HuH-7.5 (cell line): ENCODE data around the gene NHERF1.

Experiments used
- DNase-seq: peaks from one replicate; pipeline ENCODE4 v3.0.0; 2011; ENCODE audit warnings: low spot score

NHERF1 gene

DNA sequence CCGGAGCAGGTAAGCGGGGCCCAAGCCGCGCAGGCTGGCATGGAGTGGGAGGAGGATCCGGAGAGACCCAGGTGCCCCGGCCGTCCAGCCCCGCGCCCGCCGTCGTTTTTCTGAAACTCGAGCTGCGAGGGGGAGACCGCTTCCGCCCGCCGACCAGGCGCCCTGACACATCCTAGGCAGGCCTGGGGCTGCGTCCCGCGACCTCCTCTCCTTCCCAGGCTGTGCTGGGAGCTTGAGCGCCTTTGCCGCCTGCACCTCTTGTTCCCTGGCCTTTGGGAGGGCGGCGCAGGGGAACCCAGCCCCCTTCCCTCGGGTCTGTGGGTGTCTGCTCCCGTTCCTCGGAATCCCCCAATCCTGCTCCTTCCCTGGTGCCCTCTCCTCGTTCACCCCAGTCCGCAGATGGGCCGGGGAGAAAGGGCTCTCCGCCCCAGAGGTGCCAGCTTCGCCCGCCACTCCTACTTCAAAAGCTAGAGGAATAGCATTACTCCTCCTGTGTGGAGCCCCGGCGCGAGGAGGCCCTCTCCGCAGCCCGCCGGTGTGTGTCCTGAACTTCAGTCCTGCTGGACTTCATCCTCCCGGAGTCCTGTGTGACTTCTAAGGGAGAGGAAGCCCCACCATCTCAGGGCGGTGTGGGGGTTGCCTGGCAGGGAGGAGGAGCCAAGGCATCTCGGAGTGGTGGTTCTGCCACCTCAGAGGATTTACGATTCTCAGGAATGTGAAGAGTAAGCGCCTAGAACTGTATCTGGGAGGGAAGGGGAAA is 1.0 kb downstream of the NHERF1 start:
- no peak for DNase-seq

DNA sequence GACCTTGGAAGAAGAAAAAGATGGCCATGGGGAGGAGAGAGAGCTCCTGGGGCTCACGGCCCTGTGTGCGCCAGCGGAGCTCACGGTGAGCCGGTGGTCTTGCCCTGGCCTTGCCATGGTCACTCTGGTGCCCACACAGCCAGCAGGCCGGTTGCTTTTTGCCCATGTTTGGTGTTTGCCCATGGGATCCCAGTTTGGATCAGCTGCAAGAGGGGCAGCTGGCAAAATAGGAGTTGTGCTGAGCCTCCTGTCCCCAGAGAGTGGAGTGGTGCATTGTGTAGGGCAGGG is 1.6 kb downstream of the NHERF1 start:
- DNase-seq = no peak

DNA sequence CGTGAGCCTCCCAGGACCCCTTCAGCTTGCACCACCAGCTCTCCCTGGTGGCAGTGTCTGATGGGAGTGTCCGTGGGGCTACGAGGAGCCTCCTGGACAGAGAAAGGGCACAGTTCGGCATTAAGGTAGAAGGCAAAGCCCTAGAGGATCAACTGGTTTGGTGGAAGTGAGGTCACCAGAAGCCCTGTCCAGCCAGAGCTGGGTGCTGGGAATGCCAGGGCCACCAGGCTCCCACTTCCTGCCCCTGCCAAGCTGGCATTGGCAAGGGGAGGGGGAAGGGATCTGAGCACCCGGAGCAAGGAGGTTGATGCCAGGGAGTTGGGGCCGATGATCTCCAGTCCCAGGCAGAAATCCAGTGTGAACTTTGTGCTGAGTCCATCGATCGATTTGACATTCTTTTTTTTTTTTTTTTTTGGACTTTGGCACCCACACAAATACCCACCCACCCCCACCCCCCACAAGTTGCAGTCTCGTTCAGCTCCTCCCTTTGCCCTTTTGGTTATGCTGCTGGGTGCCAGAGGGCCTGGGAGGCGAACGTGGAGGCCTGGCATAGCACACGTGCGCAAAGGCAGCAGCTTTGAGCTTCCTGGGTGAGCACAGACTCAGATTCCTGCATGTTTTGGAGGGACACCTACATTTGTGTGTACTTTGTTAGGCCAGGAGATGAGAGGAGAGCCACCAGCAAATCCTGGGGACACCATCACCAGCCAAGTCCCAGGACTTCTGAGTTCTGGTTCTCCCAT is 2.1 kb downstream of the NHERF1 start:
- peak; percentile 66 for DNase-seq

DNA sequence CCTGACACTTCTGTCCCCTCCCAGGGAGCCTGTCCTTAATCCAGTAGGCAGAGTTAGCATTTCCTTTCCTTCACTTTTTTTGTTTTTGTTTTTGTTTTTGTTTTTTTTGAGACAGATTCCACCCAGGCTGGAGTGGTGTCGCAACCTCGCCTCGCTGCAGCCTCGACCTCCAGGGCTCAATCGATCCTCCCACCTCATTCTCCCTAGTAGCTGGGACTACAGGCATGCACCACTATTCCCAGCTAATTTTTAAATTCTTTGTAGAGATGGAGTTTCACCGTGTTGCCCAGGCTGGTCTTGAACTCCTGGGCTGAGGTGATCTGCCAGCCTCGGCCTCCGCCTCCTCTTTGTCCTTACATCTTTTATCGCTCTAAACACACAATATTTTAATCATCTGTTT is 4.0 kb downstream of the NHERF1 start:
- DNase-seq = no peak

DNA sequence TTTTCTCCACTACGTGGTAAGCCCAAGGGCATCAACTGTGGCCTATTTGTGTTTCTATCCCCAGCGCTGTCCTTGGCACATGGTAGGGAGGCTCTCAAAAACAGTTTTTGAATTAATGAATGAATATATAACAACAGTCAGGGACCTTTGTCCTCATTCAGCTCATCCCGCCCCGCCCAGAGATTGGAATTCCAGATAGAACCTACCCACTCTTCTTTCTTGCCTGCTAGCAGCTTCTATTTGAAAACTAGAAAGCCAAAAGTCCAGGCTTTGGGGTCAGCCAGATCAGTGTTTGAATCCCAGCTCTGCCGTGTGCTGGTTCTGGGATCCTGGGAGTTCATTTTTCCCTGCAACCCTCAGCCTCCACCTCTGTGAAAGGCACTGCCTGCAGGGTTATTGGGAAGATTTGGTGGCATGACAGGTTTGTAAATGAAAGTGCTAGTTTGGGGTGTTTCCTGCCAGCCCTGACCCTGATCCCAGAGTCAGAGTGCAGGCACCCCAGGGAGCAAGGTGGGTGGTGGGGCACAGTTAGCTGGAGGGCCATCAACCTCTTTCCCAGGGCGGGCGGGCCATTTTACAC is 4.5 kb downstream of the NHERF1 start:
- DNase-seq = no peak

DNA sequence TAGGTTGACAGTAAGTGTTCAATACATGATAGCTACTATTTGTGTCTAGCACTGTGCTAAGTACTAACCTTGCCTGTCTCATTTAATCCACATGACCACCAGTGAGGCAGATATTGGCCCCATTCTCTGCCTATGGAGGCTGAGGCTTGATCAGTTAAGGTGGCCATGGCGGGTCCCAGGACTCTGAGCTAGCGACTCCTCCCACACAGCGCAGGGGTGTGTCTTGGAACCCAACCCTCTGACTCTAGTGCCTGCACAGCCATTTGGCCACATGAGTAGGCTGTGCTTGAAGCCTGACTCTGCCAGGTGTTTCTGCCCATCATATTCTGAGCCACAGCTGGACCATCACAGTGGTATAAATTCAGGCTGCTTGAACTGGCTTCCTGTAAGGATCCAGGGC is 6.4 kb downstream of the NHERF1 start:
- no peak for DNase-seq

DNA sequence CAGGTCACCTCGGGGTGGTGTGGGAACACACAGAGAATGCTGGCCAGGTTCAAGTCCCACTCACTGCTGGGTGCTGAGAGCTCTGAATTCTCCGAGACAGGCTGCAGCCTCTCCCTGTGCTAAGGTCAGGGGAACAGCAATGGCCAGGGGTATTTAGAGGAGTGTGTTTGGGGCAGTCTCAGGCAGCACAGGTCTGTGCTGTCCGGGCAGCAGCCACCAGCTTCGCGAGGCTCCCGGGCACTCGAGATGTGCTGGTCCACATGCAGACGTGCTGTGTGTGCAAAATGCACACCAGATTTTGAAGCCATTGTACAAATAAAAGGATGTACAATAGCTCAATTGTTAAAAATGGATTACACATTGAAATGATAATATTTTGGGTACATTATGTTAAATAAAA is 7.1 kb downstream of the NHERF1 start:
- DNase-seq = no peak

DNA sequence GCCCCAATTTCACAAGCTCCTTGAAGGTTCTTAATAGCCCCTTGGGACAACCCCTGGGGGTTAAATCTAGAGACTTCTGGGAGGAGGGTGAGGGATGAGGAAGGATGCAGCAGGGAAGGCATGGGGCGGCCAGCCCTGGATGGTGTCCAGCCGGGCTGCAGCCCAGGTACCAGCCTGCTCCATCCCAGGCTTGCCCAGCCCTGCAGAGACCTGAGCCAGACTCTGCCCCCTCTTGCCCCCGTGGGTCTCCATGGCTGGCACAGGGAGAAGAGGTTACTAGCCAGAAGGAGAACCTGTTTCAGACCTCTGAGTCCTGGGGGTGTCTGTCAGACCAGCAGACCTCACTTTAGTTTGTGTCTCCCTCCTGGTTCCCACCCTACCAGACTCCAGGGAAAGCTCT is 8.5 kb downstream of the NHERF1 start:
- DNase-seq = no peak

DNA sequence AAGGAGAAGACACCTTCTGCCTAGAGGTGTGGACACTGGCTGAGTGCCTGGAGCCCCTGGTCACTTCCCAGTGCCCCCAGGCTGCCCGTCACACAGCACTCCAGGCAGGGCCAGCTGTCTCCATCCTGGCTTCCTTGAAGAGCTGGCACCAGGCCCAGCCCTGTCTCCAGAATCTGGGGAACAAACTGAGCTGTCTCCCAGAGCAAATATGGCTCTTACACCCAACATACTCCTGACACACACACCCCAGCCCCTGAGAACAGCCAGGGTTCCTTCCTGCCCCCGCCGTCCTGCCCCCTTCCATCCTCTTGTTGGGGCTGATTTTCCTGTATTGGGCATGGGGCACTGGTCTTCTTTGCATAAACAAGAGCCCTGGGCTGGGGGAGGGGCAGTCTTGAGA is 9.1 kb downstream of the NHERF1 start:
- no peak for DNase-seq

DNA sequence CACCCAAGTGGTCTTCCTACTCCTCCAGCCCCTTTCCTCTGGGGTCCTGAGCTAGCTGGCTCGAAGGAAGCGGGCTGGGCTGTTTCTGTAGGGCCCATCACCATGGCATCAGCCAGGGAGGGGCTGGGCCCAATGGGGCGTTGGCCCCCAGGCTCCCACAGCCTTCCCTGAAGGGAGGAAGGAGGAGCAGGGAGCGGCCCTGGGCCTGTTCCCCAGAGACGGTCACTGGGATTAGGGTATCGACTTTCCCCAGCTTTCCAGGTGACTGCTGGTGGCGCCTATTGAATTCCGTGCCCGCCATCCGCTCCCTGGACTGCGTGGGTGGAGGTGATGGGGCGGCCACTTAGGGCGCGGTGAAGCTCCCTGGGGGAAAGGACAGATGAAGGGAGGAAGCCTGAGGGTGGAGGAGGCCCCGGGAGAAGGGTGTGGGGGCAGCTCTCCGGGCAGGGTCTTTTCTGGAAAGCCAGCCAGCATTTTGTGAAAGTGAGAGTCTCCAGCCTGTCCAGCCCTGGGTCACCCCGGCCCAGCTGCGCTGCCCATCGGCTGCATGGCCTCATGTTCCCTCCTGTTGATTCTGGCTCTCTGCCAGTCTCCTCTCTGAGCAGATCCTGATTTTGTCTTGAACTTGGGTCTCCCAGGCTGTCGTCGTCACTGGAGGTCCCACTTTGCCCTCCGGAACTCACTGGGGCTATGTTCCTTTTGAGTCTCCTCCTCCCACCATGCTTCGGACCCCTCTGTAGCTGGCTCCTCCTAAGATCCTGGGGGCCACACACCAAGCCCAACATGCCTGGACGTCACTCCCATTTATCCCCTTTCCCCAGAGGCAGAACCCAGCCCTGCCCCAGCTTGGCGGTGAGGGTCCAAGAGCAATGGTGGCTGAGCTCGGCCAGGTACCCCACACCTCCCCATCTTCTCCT is 9.8 kb downstream of the NHERF1 start:
- DNase-seq = no peak

DNA sequence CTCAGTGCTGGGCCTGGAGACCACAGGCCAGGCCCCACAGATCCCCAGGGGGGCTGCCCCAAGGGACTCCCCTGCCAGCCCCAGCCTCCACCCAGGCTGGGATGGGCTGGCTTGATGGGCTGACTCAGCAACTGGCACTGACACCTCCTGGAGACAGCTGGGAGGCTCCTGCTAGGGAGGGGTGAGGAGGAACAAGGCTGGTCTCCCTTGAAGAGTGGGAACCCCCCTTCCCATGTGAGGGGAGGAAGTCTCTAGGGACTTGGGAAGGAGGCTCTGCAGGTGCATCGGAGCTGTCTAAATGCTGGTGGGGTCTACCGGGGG is 10.4 kb downstream of the NHERF1 start:
- DNase-seq = no peak

DNA sequence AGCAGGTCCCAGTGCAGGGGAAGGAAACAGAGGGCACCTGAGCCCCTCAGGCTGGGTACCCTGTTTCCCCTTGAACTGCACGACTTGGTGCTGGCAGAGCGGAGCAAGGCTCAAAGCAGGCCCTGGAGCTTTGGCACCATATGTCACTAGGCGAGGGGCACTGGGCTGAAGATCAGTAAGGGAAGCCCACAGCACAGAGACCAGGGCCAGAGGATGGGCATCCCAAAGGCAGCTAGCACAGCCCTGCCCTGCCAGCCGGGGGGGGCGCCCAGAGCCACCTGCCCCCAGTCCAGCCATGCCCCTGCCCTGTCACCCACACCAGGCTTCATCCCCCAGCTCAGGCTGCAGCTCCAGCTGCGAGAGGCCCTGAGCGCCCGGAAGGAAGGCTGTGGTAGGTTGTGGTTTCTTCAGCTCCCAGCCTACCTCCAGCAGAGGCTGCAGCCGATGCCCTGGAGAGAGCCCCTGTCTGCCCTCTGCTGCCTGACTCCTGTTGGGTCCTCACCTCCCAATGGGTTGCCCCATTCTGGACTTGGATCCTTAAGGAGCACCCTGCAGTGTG is 10.9 kb downstream of the NHERF1 start:
- no peak for DNase-seq

DNA sequence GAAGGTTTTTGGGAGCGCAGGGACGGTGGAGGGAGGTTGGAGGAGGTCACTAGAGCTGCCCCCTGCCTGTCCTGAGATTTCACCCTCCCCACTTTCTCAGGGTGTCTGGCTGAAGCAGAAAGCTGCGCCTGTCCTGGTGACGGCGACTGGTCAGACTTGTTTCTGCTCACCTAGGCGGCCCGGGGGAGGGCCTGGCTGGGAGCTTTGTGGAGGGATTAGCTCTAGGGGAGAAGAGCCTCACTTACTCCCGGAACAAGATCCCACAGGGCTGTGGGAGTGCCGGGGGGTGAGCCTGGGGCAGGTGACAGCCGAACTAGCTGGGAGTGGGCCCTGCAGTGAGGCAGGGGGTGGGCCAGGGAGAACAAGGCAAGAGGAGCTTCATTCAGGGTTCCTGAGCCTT is 11.5 kb downstream of the NHERF1 start:
- DNase-seq = no peak

DNA sequence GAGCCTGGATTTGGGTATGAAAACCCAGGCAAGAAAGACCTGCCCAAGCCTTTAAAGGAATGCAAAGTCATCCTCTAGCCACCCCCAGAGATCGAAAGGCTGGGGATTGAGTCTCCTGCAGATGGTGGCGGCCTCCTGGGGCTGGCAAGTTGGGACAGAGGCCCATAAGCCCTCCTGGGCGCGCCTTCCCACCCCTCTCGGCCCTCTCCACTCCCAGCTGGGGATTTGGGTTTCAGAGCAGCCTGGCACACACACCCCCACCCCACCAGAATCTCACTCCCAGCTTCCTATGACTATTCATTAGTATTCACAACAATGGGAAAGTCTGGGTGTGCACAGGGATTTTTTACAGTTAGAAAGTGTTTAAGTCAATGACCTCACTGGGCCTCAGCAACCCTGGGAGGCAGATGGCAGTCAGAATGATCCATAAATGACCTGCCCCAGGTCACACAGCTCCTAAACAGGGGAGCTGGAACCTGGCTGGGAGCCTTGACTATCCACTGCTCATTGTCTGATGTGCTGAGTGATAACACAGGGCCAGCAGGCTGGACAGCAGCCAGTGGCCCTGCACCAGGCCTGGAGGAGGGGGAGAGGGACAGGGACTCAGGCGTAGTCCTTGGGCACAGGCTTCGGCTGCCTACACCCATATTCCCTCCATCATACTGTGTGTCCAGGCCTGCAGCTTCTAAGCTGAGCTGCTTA is 12.1 kb downstream of the NHERF1 start:
- DNase-seq = no peak

DNA sequence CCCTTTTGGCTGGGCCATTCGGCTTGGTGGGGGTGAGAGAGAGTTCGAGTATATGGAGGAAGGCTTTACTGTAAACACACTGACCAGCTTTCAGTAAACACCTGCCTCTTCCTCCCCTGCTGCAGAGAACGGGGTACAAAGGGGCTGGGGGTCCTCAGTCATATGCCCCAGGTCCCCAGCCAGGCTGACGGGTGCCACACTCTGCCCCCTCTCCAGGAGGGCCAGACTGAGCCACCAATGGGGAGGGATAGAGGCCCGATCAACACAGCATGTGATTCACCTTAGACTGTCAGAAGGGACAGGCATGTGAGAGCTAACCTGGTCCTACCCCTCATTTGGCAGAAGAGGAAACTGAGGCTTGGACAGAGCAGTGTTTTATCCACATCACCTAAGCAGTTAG is 13.0 kb downstream of the NHERF1 start:
- DNase-seq = no peak

DNA sequence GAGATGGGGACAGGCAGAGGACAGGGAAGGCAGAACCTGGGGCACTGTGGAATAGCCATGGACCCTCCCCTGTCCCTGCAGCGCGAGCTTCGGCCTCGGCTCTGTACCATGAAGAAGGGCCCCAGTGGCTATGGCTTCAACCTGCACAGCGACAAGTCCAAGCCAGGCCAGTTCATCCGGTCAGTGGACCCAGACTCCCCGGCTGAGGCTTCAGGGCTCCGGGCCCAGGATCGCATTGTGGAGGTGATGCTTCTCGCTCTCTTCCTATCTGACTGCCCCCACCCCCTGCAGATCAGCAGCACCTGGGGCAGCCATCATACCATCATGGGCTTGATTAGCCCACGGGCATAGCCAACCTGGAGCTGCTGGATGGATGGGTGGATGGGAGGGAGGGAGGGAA is 13.5 kb downstream of the NHERF1 start:
- DNase-seq = no peak

DNA sequence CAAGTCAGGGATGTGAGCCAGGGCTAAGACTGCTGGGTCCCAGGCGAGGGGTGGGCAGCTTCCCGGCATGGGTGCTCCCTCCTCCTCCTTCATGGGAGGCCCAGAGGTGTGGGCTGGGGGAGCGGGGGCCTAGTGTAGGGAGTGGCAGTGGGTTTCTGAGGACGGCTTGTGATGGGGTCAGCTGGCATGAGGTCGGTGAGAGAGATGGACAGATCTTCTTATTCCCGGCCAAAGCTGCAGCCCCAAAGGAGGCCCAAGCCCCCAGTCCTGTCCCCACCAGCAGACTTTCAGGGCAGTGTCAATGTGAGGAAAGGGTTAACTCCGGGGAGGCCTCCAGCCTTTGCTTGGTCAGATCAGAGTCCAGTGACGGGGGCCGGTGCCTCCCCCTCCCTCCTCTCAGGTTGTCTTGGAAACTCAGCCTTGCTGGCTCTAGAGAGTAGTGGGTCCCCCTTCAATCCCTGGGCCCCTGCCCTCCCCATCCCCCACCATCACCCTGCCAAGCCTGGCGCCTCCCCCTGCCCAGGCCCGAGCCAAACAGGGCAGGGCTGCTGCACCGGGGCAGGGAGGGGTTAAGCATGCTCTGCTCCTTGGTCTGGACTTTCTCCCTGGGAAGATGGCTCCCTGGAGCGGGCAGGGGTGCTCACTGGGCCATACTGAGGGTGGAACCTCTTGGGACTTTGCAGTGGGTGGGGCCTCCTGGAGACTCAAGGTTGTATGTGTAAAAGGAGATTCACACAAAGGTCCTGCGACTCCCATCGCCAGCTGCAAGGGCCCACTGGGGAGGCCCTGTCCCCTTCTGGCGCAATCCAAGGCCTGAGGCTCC is 15.3 kb downstream of the NHERF1 start:
- peak; percentile 78 for DNase-seq

DNA sequence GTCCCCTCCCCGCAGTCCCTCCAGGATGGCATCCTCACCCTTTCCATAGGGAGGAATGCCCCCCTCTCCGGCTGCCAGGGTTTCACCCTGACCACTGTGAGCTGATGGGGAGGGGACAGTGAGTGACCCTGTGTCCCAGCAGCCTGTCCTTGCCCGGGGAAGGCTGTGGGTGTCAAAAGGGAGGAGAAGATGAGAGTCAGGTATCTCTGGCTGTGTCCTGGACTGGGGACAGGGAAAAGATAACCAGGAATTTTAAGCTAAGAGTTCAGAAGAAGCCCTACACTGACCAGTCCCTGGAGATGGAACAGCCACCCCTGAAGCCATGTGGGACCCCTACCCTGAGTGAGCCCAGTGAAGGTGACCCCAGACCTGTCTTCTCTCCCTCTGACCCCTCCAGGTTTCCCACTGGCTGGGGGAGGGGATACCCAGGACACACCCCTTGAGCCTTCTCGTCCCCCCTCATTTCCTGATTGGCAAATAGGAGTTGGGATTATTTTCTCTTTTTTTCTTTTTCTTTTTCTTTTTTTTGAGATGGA is 16.4 kb downstream of the NHERF1 start:
- DNase-seq = no peak

DNA sequence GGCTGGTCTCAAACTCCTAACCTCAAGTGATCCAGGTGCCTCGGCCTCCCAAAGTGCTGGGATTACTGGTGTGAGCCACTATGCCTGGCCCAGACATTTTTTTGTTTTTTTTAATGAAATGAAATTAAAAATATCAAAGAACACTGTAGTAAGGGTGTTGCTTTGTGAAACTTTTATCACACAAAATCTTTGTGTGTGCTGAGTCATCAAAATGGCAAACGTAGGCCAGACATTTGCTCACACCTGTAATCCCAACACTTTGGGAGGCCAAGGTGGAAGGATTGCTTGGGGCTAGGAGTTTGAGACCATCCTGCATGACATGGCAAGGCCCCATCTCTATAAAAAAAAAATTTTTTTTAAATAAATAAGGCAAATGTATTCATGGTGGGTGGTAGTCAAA is 18.0 kb downstream of the NHERF1 start:
- no peak for DNase-seq

DNA sequence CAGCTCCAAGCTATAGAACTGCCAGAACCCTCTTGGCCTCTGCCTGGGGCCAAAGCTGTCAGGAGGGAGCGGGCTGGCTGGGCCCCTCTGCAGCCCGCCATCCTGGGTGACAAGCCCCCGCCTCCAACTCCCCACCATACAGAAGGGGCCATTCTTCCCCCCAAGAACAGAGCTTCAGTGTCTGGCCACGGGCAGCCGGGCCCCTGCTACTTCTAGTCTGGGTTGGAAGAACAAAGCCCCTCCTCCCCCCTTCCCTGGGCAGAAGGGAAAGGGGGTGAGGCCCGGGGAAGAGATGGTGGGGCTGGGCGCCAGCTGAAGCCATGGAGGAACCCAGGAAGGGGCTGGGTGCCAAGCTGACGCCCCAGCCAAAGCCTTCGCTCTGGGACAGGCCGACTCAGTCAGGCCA is 18.7 kb downstream of the NHERF1 start:
- DNase-seq = no peak
